ENCODE results near the gene SH2D1B. TPM values are rescaled to one million over a fixed set of nuclear protein-coding genes. Genes with fewer than 3 reads are reported as not detected.

Gene SH2D1B
- total RNA-seq, 1 experiment from 2014 or later = 0.34 TPM

DNA sequence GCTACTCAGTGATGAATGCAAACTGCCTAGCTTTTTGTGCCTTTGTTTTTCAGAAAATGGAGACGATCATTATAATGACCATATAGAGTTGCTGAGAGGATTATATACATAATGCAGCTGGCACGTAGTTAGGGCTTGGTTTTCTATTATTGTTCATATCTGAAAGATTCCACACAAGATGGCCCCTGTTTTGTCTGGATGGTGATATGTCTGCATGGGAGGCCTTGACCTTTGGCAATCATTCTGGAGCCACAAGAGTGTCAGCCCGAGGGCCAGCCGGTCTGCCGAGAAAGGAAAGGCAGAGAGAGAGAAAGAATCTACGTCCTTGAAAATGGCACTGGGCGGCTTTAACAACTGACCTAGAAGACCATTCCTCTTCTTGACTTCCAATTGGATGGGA, 5.7 kb upstream of the SH2D1B start:
- BruUV-seq (replicated peaks) = no TSS peak
- no peak for DNase-seq (ENCODE audit: low spot score)
- Histone ChIP-seq H3K4me1 (ENCODE audit: insufficient read depth, low read length, poor library complexity, severe bottlenecking) (no peaks in the 10 kb centered on the region), H3K27me3 (replicated peaks; ENCODE audit: insufficient read depth, low read depth, low read length, poor library complexity) (no peaks in the 10 kb centered on the region), H3K9me3 (ENCODE audit: low read depth, low read length, poor library complexity, severe bottlenecking) (no peaks in the 10 kb centered on the region), H3K27ac (ENCODE audit: low read depth, low read length, poor library complexity, severe bottlenecking) (no peak overlapping the region), H3K4me3 (ENCODE audit: low read depth, low read length, poor library complexity, severe bottlenecking) (no peak overlapping the region), H3K36me3 (ENCODE audit: insufficient read depth, low read length, poor library complexity, severe bottlenecking) (no peaks in the 10 kb centered on the region)
- POLR2A ChIA-PET (ENCODE audit: low non-redundant PET) = no interaction called here
- TF ChIP-seq EZH2 (IDR thresholded peaks at IDR 0.05; ENCODE audit: borderline replicate concordance, low read depth, low read length, poor library complexity, severe bottlenecking) (no peak), CTCF (conservative IDR thresholded peaks at IDR 0.05; ENCODE audit: low read depth, low read length) (no peak)
- CTCF ChIA-PET = no interaction called here
- intact Hi-C loops (cut with micrococcal nuclease; ENCODE audit: unreplicated experiment) = no loop called here

DNA sequence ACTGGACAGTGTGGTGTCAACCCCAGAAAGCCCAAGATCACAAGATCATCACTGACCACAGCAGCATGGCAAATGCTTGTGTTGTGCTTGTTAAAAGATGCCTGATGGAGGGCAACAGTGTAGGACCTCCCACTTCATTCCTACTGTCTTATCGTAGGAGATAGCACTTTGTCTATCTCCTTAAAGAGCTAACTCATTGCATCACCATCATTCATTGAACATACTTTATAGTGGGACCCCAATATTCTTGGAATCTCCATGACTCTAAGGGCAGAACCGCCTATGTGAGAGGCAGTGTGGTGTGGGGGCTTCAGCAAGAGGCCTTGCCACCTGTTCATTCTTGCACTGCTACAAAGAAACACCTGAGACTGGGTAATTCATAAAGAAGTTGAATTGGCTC, 5.0 kb upstream of the SH2D1B start:
- ChIA-PET POLR2A (ENCODE audit: low non-redundant PET) (no interaction called here), CTCF (no interaction called here)
- H3K4me1 ChIP-seq (ENCODE audit: insufficient read depth, low read length, poor library complexity, severe bottlenecking) = no peaks in the 10 kb centered on the region
- BruUV-seq (replicated peaks) = no TSS peak
- H3K36me3 ChIP-seq (ENCODE audit: insufficient read depth, low read length, poor library complexity, severe bottlenecking) = no peaks in the 10 kb centered on the region
- DNase-seq (ENCODE audit: low spot score) = no peak
- no peak overlapping the region for H3K4me3 ChIP-seq (ENCODE audit: low read depth, low read length, poor library complexity, severe bottlenecking)
- intact Hi-C loops (cut with micrococcal nuclease; ENCODE audit: unreplicated experiment) = no loop called here
- no peaks in the 10 kb centered on the region for H3K9me3 ChIP-seq (ENCODE audit: low read depth, low read length, poor library complexity, severe bottlenecking)
- TF ChIP-seq EZH2 (IDR thresholded peaks at IDR 0.05; ENCODE audit: borderline replicate concordance, low read depth, low read length, poor library complexity, severe bottlenecking) = no peak
- no peak for TF ChIP-seq CTCF (conservative IDR thresholded peaks at IDR 0.05; ENCODE audit: low read depth, low read length)
- no peaks in the 10 kb centered on the region for H3K27me3 ChIP-seq (replicated peaks; ENCODE audit: insufficient read depth, low read depth, low read length, poor library complexity)
- no peak overlapping the region for H3K27ac ChIP-seq (ENCODE audit: low read depth, low read length, poor library complexity, severe bottlenecking)

GRCh38 chr1:162416215-162416614, 4.3 kb upstream of the SH2D1B start:
- Histone ChIP-seq H3K4me3 (ENCODE audit: low read depth, low read length, poor library complexity, severe bottlenecking) (no peak overlapping the region), H3K36me3 (ENCODE audit: insufficient read depth, low read length, poor library complexity, severe bottlenecking) (no peaks in the 10 kb centered on the region), H3K9me3 (ENCODE audit: low read depth, low read length, poor library complexity, severe bottlenecking) (no peaks in the 10 kb centered on the region), H3K4me1 (ENCODE audit: insufficient read depth, low read length, poor library complexity, severe bottlenecking) (no peaks in the 10 kb centered on the region), H3K27me3 (replicated peaks; ENCODE audit: insufficient read depth, low read depth, low read length, poor library complexity) (no peaks in the 10 kb centered on the region), H3K27ac (ENCODE audit: low read depth, low read length, poor library complexity, severe bottlenecking) (no peak overlapping the region)
- ChIA-PET CTCF (no interaction called here), POLR2A (ENCODE audit: low non-redundant PET) (no interaction called here)
- intact Hi-C loops (cut with micrococcal nuclease; ENCODE audit: unreplicated experiment) = no loop called here
- TF ChIP-seq EZH2 (IDR thresholded peaks at IDR 0.05; ENCODE audit: borderline replicate concordance, low read depth, low read length, poor library complexity, severe bottlenecking) (no peak), CTCF (conservative IDR thresholded peaks at IDR 0.05; ENCODE audit: low read depth, low read length) (no peak)
- no TSS peak for BruUV-seq (replicated peaks)
- DNase-seq (ENCODE audit: low spot score) = no peak
